Activated CD4-positive, alpha-beta T cell treated with anti-CD3 and anti-CD28 coated beads, Interleukin-2, amount 50 U/mL, for 48 hours (primary cell): Measurements from ENCODE around the gene PKD1.
A peak's percentile ranks its signal among the peaks of the same experiment; 100 is the strongest.

ENCODE experiments used
- DNase-seq, 2 experiments: peaks; one replicate each; pipeline ENCODE4 v3.0.0-alpha.2; 2020

The PKD1 gene

DNA sequence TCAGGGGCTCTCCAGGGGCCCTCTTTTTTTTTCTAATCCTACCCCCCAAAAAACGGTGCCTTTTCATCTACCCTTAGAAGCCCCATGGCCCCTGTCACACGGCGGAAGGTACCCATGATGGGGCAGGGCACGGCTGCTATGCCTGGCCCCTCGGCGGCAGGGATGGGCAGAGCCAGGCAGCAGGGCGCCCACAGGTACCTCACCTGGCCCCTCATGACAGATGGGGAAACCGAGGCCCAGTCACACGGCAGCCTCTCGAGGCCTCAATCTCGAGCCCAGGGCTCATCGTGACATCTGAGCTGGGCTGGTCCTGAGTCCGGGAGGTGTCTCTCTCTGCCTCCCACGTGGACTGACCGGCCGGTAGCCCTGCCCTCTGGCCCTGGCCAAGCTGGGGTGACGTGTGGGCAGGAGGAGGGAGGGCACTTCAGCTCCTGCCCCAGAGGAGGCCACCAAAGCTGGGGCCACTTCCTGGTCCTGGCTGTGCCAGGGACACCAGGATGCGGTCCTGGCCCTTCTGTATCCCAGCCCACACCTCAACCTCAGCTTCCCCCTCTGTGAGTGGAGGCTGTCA lies 31.5 kb upstream of the PKD1 start:
- no peak for DNase-seq

DNA sequence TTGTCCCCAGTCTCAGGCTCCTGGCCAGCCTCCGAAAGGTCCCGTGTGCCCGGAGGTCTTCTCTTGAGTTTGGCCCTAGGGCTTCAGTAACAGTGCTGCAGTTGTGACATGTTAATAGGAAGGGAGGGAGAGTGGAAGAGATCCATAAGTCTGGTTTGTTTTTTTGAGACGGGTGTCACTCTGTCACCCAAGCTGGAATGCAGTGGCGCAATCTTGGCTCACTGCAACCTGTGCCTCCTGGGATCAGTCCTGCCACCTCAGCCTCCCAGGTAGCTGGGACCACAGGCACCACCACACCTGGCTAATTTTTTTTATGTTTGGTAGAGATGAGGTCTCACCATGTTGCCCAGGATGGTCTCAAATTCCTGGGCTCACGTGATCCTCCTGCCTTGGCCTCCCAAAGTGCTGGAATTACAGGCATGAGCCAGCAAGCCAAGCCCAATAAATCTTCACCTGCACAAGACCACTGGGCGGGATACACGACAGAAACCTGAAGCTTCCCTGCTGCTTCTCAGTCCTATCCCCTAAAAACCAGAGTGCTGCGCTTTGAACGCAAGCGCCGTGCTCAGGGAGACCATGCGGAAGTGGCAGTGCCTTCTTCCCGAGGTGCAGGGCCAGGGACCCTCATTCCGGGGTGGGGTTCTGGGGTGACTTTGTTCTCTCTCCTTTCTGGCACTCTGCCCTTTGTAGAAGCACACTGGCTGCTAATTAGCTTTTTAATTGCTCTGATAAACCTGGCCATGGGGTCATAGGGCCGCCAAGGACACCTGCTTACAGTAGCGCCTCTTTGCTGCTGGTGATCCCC lies 30.8 kb upstream of the PKD1 start:
- no peak for DNase-seq

DNA sequence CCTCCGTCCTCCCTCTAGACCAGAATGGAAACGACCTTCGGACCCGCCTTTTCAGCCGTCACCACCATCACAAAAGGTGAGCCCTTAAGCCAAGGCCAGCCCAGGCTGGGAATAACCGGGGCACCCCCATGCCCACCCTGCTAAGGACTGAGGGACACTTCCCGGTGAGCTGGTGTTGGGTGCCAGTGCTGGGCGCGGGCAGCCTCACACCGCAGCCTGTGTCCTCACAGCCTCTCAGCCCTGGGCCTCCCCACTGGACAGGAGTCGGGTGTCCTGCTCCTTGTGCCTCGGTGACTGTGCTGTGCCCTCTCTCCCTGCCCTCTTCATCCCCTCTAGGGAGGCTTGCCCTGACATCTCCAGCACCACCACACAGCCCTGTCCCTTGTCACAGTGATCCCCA lies 30.2 kb upstream of the PKD1 start:
- DNase-seq, result no peak

DNA sequence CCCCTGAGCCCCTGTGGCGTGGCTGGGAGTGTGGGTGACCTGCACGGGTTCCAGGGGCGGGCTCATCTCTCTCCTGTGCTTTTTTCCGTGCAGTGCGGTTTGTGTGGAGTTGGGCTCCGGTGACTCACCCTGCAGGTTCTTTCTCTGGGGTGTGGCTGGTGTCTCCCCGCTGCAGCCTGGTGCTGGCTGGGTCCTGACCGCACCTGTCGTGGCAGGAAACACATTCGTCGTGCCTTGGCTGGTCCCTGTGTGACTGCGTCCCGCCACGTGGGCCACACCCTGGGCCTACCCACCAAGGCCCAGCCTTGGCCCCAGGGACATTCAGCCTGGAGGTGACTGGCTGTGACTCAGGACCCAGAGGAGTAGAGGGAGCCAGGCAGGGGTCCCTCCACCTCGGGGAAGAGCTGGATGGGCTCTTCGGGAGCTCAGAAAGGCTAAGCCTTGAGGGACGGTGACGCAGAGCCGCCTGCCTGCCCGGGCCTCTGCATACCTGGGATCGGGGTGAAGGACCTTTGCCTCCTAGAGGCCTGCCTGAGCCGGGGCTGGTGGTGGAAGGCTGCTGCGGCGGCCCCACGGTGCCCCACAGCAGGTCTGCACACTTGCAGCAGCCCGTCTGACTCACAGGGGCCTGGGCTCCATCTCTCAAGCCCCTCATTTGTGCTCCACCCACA lies 27.6 kb upstream of the PKD1 start:
- peak in 1 of 2 experiments; percentile 12 for DNase-seq

DNA sequence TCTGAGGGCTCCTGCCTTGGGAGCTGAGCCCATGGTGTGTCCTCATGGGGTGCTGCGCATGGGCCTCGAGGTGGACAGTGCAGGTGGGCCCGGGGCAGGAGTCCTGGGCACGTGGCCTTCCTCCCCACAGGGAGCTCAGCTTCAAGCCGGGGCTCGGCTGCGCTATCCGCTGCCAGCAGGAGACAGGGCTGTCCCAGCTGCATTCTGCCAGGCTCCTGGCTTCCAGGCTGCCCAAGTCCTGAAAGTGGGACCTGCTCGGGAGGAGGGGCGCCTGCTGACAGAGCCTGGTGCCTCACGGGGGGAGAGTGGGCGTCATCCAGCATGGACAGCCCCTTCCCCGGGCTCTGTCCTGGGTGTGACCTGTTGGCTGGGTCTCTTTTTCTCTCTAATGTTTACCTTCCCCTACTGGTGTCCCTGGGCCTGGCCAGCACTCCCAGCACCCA lies 27.0 kb upstream of the PKD1 start:
- no peak for DNase-seq

DNA sequence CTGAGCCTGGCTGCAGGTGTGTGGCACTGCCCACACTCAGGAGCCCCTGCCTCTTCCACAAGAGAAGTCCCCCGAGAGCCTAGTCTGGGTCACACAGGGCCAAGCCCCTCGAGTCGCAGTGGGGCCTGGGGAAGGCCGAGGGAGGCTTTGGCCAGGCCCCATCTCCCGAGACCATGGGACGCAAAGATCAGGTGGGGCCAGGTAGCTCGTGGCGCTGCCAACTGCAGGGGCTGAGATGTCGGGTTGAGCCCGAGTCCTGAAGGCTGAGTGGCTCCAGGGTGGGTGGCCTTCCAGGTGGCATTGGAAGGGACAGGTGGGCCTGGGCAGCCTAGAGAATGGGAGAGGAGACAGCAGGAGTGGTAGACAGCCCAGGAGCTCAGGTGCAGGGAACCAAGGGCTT lies 26.2 kb upstream of the PKD1 start:
- DNase-seq, result no peak

DNA sequence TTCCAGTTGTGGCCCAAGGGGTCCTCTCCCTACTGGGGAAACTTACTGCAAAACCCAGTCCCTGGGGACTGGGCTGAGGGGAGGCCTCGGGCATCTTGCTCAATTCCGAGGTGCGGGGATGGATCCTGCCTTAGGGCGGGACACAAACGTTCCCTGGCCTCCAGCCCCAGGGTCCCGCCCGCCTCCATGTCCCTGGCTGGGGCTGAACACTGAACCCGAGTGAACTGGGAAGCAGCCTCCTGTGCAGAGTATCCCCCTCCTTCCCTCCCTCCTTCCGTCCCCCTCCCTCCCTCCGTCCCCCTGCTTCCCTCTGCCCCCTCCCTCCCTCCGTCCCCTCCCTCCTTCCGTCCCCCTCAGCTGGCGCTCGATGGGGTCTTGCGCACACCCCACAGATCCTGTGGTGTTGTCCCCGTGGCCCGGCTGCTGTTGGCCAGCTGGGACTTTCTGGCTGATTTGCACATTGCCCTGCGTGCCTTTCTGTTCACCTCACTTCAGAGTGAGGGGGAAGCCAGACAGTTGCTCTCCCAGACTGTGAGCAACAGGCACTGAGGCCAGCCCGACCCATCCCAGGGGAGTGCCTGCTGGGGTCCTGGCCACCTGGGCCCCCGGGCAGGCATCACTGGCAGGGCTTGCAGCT lies 25.3 kb upstream of the PKD1 start:
- no peak for DNase-seq

DNA sequence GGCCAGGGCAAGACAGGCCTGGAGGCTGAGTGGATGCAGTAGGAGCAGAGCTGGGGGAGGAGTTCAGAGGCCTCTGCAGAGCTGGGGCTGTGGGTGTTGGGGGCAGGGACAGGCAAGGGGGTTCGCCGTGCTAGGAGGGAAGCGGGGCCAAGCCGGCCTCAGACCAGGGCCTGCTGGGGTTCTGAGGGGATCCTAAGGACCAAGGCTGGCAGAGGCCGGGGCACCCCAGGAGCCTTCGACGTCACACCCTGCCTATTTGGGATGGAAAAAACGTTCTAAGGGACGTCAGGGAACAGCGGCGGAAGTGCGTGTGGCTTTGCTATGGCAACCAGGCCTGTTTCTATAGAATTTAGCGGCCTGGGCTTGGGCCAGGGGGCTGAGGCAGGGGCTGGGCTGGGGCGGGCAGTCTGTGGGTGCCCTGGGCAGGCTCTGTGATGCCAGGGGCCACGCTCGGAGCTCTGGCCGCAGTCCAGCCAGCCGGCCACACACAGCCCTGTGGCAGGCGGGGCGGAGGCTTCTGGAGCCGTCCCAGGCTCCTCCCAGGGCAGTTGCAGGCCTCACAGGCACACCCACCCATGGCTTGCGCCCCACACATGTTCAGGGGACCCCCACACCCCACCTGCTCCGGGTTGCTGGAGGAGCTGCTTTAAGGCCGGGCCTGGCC lies 23.6 kb upstream of the PKD1 start:
- no peak for DNase-seq

DNA sequence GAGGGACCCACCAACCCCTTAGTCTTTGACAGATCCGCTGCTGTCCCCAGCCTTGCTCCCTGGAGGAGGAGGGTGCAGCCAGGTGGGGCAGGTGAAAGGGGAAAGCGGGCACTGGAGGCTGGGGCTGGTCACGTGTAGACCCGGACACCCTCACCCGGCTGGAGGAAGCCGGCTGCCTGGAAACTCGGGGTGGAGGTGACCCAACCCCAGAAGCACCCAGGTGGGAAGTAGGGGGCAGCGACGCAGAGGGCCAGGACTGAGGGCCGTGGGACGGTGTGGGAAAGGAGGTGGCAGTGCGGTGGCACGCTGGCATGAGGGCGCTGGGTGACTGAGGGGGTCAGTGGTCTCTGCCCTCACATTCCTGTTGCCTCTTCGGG lies 22.6 kb upstream of the PKD1 start:
- DNase-seq, result no peak

DNA sequence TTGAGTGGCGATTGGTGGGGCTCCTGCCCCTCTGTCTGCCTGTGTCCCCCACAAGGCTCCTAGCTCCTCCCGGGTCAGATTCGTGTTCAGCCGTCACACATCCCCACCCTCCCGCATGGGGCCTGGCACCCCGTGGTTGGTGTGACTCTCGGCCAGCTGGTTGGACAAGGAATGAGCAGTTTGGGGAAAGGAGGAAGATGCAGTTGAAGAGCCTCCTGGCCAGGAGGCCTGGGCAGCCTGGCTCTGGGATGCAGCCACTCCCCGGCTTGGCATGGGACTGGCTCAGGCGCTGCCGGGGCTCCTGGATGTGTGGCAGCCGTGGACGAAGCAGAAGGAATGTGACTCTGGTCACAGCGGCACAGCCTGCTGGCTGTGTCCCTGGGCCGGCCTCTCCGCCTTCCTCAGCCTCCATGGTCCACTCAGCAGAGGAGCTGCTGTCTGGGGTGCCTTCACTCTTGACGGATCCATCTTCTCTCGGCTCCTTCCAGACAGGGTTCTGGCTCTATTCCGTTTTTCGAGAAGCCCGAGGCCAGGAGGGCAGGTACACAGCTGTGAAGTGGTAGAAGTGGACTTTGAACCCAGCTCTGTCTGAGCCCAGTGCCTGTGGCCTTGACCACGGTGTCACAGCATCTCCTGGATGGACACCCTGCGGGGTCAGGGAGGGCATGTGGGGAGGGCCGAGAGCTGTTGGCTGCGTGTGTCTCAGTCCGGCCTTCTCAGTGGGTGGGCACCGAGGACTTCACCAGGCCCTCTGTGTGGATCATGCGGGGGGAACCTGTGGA lies 22.0 kb upstream of the PKD1 start:
- no peak for DNase-seq

DNA sequence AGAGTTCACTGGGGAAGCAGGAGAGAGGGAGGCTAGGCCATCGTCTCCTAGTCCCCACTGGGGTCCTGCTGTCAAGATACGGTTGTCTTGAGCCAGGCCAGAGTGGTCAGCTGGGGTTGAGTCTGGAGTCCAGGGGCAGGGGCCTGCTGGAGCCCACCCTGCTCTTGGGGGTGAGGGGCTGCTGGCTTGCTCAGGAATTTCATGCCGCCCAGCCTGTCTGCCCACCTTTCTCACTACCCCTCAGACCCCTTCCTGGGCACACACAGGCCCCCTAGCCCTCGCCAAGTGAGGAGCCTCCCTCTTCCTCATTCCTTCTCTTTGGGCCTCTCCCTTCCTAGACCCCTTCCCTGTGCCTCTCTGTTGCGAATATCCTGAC lies 21.1 kb upstream of the PKD1 start:
- no peak for DNase-seq

DNA sequence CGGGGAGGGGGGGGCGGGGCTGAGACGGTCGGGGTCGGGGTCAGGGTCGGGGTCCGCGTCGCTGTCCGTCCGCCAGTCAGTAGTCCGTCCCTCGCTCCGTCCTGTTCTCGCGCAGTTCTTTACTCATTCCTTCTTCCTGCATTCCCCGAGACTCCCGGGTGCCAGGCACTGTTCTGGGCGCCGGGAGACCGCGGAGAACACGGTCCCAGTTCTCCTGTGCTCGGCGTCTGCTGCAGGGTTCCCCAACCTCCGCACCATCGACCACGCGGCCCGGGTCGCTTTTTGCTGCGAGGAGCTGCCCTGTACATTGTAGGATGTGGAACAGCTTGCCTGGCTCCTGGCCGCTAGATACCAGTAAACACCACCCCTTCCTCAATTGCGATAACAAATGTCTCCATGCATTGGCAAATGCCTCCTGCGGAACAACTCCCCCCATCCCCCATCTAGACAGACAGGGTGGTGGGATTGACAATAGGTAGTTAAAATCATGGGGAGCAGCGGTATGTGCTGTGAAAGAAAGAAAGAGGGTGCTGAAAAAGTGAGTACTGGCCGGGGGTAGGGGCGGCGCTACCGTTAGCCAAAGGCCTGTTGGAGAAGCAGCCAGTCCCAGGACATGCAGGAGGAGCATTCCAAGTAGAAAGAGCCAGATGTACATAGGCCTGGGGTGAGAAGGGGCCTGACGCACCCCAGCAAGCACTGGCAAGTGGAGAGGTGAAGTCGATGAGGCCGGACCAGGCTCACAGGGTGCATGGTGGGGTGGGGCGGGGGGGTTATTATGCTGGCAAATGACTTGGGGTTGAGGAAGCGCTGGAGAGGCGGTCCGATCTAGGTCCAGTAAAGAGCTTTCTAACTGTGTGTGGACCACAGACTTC lies 20.5 kb upstream of the PKD1 start:
- DNase-seq, result peak in 1 of 2 experiments; percentile 24

DNA sequence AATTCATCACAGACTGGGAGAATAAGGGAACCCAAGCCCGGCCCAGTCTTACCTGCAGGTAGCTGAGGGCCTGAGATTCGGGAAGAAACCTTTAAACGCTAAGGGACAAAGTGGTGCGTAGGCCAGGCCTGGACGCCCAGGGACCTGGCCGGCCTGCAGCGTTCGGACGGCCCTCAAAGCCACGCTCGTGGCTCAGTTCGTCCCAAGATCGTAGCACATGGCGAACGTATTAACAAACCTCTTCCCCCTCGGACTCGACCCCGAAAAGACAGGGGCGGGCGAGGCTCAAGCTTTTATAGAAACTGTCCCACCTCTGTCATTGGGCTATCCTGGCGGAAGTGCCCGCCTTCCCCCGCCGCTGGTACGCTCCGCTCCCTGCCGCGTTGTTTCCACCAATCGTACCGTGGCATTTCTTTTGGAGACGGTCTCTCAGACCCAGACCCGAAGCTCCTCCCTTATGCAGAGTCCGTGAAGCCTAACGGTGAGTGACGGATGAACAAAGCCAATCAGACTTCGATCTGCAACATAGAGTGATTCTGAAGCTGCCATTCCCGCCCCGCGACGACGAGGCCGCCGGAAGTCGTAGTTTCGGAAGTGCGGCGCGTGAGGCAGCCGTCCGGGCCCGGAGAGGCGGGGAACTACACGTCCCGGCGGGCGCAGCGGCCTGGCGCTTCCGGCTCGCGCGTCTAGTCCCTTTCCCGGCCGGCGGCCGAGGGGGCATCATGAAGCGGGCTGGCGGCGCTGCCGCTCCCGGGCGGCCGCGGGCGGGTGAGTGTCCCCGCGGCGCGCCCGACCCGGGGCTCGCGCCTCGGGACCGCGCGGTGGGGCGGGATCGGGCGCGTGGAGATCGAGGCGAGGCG lies 19.6 kb upstream of the PKD1 start, which contains the start of gene TRAF7:
TSS of gene TRAF7 (plus strand) at position 692 of the 860 bp plus-strand sequence. CDS start 8,139 bp downstream, outside the sequence.
- peak; percentile 96 to 98 for DNase-seq

DNA sequence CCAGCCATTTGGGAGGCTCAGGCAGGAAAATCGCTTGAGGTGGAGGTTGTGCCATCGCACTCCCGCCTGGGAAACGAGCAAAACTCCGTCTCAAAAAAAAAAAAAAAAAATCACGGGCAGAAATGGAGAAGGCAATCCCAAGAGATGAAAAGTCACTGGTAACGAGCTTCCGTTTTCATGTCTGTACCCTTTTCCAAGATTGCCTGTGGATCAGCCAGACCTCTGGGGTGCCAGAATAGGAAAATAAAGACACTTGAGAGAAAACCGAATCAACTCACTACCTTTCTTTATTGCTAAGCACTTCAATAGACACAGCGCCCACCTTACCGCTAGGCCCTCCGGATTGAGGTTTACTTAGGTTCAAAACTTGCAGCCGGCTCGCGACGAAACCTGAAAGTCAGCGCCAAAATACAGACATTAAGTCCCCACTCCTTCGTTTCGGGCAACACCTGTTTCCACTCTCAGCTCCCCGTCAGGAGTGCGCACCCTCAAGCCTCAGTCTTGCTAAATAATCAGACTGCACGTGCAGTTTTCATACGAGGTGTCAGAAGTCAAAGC lies 18.9 kb upstream of the PKD1 start:
- DNase-seq, result peak in 1 of 2 experiments; percentile 49

DNA sequence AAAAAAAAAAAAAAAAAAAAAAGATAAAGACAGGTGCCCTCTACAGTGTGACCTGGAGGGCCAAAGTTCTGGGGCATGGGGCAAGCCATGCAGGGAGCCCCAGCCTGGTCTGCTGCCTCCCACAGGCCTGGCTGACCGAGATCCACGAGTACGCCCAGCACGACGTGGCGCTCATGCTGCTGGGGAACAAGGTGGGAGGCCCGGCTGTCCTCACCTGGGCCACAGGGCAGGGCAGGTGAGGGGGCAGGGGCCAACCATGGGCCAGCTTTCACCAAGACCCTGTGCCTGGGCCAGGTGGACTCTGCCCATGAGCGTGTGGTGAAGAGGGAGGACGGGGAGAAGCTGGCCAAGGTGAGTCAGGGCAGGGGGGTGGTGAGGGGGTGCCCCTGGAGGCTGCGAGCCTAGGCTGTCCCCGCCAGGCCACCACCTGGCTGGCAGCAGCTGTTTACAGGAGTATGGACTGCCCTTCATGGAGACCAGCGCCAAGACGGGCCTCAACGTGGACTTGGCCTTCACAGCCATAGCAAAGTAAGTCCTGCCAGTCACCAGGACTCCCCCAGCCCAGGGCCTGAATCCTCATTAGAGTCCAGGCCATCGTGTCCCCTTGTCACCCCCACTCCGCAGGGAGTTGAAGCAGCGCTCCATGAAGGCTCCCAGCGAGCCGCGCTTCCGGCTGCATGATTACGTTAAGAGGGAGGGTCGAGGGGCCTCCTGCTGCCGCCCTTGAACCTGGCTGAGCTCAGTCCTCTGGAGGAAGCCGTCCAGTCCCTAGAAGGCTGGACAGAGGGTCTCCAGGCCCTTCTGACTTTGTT lies 17.2 kb upstream of the PKD1 start:
- peak; percentile 49 to 56 for DNase-seq

DNA sequence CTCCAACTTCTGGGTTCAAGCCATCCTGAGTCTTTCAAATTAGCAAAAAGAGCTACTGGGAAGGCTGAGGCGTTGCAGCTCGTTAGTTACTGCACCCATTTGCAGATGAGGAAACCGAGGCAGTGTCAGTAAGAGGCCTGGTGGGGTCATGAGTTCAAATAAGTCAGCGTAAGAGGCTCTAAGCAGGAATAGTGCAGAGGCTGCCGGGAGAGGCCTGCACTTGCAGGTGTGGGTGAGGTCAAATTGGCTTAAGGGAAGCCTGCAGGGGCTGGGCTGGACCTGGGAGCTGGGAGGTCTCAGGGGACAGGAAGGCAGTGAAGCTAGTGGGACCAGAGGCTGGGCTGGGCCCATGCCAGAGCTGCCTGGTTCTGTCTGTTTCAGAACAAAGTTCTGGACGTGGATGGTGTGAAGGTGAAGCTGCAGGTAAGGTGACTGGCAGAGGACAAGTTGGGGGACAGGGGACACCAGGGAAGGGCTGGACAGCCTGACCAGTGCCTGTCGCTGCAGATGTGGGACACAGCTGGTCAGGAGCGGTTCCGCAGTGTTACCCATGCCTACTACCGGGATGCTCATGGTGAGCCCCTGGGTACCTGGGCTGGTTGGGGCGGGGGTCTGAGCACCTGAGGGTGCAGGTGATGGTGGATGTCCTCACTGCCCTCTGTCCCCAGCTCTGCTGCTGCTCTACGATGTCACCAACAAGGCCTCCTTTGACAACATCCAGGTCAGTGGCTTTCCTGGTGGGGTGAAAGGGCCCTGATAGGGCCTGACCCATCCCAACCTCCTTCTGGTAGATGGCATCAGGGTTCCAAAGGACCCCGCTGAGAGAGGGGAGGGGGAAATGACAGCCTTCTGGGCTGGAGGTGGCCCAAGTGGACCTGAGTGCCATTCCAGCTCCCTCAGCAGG lies 15.7 kb upstream of the PKD1 start:
- DNase-seq, result peak; percentile 27 to 41

DNA sequence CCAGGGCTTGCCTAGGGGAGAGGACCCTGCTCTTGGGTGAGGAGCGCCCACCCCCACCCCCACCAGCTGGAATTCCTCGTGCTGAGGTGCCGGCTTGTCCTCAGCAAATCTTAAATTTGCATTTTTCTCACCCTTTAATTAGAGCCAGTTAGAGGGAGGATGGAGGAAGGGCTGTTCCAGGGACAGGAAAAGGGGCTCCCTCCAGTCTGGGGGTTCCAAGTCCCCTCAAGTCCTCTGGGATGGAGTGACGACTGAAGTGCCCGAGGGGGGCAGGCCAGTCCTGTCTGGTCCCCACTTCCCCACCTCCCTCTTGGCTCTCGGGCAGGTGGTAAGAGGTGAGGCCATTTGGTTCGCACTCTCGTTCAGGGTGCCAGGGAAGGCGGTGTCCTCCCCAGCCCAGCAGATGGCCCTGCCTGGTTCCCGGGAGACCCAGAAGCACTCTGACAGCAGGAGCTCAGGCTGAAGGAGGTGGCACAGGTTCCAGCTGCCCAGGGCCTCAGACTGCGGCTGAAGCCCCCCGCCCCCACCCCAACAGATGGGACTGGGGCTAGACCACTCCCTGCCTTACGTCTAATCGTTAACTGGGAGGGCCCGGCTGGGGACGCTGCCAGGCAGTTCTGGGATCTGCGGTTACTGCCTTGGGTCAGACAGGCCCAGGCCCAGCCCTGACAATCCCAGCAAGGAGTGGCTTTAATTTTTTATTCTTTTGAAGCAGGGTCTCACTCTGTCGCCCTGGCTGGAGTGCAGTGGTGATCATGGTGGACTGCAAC lies 14.9 kb upstream of the PKD1 start:
- DNase-seq, result peak; percentile 49 to 58
